Tibial nerve (tissue), 3 donors: ENCODE results near the gene CCDC85C.

Source experiments
- CTCF ChIP-seq, 5 experiments: fragments of 200-600 bp in 3 of 5; fragments of 450-650 bp in 2 of 5; sonication (generic) in 3 of 5; IDR thresholded peaks; one replicate each; pipeline ENCODE4 v1.5.1; 2016 to 2019; ENCODE audit warnings: antibody characterized with exemption in 5 of 5, mild to moderate bottlenecking in 3 of 5, moderate library complexity in 2 of 5
- POLR2A ChIP-seq, 2 donors: fragments of 450-650 bp; IDR thresholded peaks; one replicate each; pipeline ENCODE4 v1.6.1; 2017; ENCODE audit warnings: antibody characterized with exemption in 2 of 2, mild to moderate bottlenecking in 2 of 2, moderate library complexity in 2 of 2

GRCh38 chr14:99563749-99564129 lies 40.3 kb downstream of the CCDC85C start:
- TF ChIP-seq CTCF (IDR thresholded peaks at IDR 0.05) (no peak), POLR2A (IDR thresholded peaks at IDR 0.05) (no peak)
